ENCODE measurements around the gene PIGS. TPM values are rescaled to one million over a fixed set of nuclear protein-coding genes. Genes with fewer than 3 reads are reported as not detected.

The PIGS gene
- total and polyA plus RNA-seq, 2 donors (not counting 3 experiments of a cell fraction or from before 2014, with no cell fraction given), result 71.3 to 110 TPM

DNA sequence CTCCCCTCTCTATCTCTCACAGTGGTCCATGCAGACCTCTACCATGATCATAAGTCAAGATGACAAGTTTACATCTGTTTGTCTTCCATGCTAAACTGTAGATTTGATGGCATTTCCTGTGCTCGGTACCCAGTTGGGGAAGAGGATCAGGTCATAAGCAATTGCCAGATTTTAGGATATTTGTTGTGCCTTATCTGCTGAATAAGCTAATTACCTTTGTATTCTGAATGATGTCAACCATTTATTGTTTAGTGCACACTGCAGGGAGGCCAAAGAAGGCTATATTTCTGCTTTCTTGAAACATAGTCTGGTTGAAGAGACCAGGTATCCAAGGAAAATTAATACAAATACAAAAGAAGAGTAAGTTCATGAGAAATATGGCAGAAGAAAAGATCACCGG, 11.2 kb upstream of the PIGS start:
- Histone ChIP-seq H2AFZ (ENCODE audit: low read depth, low read length) (no peak overlapping the region), H3K4me2 (ENCODE audit: insufficient read depth, low read length) (no peak overlapping the region), H3K9ac (replicated peaks; ENCODE audit: extremely low read depth, insufficient read depth, low read length) (no peak overlapping the region), H3K27me3 (ENCODE audit: control insufficient read depth in 2 of 2, insufficient read depth in 2 of 2, low read length in 2 of 2) (no peaks in the 10 kb centered on the region), H3K27ac (ENCODE audit: insufficient read depth, low read depth, low read length) (no peak overlapping the region), H3K79me2 (ENCODE audit: control insufficient read depth, insufficient read depth, low read length) (no peaks in the 10 kb centered on the region), H4K20me1 (replicated peaks; ENCODE audit: control insufficient read depth, extremely low read depth, insufficient read depth, low read length) (no peaks in the 10 kb centered on the region), H3K9me3 (replicated peaks; ENCODE audit: control insufficient read depth, insufficient read depth, low read length) (no peaks in the 10 kb centered on the region), H3K9me1 (replicated peaks; ENCODE audit: control insufficient read depth, extremely low read depth, insufficient read depth, low read length) (no peaks in the 10 kb centered on the region), H3K4me3 (replicated peaks in 1 of 3; ENCODE audit: insufficient read depth in 1 of 3, low read depth in 1 of 3, low read length in 3 of 3) (no peak overlapping the region), H3K36me3 (ENCODE audit: control insufficient read depth in 2 of 2, extremely low read depth in 1 of 2, insufficient read depth in 2 of 2, low read length in 2 of 2) (peaks cover 21 to 36% of the 10 kb centered on the region in 2 experiments), H3K4me1 (ENCODE audit: control insufficient read depth, extremely low read depth, insufficient read depth, low read length) (no peaks in the 10 kb centered on the region)
- no peak for DNase-seq (ENCODE audit: low read depth, low spot score)
- no peak for TF ChIP-seq GATA2 (IDR thresholded peaks at IDR 0.05; ENCODE audit: insufficient read depth, insufficient read length, low read depth, low read length)
- TF ChIP-seq, protein P1, sequence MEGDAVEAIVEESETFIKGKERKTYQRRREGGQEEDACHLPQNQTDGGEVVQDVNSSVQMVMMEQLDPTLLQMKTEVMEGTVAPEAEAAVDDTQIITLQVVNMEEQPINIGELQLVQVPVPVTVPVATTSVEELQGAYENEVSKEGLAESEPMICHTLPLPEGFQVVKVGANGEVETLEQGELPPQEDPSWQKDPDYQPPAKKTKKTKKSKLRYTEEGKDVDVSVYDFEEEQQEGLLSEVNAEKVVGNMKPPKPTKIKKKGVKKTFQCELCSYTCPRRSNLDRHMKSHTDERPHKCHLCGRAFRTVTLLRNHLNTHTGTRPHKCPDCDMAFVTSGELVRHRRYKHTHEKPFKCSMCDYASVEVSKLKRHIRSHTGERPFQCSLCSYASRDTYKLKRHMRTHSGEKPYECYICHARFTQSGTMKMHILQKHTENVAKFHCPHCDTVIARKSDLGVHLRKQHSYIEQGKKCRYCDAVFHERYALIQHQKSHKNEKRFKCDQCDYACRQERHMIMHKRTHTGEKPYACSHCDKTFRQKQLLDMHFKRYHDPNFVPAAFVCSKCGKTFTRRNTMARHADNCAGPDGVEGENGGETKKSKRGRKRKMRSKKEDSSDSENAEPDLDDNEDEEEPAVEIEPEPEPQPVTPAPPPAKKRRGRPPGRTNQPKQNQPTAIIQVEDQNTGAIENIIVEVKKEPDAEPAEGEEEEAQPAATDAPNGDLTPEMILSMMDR (IDR thresholded peaks at IDR 0.05; ENCODE audit: extremely low read depth in 1 of 2, insufficient read depth in 1 of 2, low read depth in 1 of 2, low read length in 2 of 2), result no peak
- CTCF ChIA-PET, result no interaction called here
- dilution Hi-C loops (cut with MboI; ENCODE audit: extremely low pct_ligation_motif_present, low sequenced_read_pairs) (no loop called here), intact Hi-C loops (cut with micrococcal nuclease) (no loop called here)
- POLR2A ChIA-PET, result no interaction called here
- FAIRE-seq, result no peak
- no TSS peak for BruUV-seq (replicated peaks)

DNA sequence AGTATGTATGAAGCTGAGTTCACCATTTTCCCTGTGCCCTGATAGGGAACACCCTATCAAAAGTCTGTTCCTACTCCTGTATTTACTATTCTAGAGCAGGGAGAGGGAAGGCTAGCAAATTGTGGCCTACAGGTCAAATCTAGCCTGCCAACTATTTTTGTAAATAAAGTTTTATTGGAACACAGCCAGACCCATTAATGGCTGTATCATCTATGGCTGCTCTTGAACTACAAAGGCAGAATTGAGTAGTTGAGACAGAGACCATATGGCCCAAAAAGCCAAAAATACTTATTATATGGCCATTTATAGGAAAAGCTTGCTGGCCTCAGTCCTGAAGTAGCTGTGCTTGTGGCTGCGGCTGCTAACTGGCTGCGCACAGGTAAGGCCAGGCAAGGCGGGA, 9.6 kb upstream of the PIGS start:
- peaks cover 21 to 34% of the 10 kb centered on the region in 2 experiments for H3K36me3 ChIP-seq (ENCODE audit: control insufficient read depth in 2 of 2, extremely low read depth in 1 of 2, insufficient read depth in 2 of 2, low read length in 2 of 2)

More for the DNA sequence above, 9.6 kb upstream of the PIGS start:
- ChIA-PET POLR2A (interaction anchor here (0.6 kb wide), 1 partner anchor 26 kb away, joined by 3 read pairs; no protein-coding TSS in a partner anchor), CTCF (no interaction called here)
- Histone ChIP-seq H3K4me2 (ENCODE audit: insufficient read depth, low read length) (no peak overlapping the region), H3K27me3 (ENCODE audit: control insufficient read depth in 2 of 2, insufficient read depth in 2 of 2, low read length in 2 of 2) (no peaks in the 10 kb centered on the region), H3K79me2 (ENCODE audit: control insufficient read depth, insufficient read depth, low read length) (no peaks in the 10 kb centered on the region), H3K27ac (ENCODE audit: insufficient read depth, low read depth, low read length) (no peak overlapping the region), H2AFZ (ENCODE audit: low read depth, low read length) (no peak overlapping the region), H4K20me1 (replicated peaks; ENCODE audit: control insufficient read depth, extremely low read depth, insufficient read depth, low read length) (no peaks in the 10 kb centered on the region), H3K4me1 (ENCODE audit: control insufficient read depth, extremely low read depth, insufficient read depth, low read length) (peaks cover 2% of the 10 kb centered on the region), H3K9ac (replicated peaks; ENCODE audit: extremely low read depth, insufficient read depth, low read length) (no peak overlapping the region), H3K4me3 (replicated peaks in 1 of 3; ENCODE audit: insufficient read depth in 1 of 3, low read depth in 1 of 3, low read length in 3 of 3) (no peak overlapping the region), H3K9me1 (replicated peaks; ENCODE audit: control insufficient read depth, extremely low read depth, insufficient read depth, low read length) (no peaks in the 10 kb centered on the region), H3K9me3 (replicated peaks; ENCODE audit: control insufficient read depth, insufficient read depth, low read length) (no peaks in the 10 kb centered on the region)
- BruUV-seq (replicated peaks), result no TSS peak
- TF ChIP-seq GATA2 (IDR thresholded peaks at IDR 0.05; ENCODE audit: insufficient read depth, insufficient read length, low read depth, low read length), result no peak
- TF ChIP-seq, protein P2, sequence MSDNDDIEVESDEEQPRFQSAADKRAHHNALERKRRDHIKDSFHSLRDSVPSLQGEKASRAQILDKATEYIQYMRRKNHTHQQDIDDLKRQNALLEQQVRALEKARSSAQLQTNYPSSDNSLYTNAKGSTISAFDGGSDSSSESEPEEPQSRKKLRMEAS (IDR thresholded peaks at IDR 0.05; ENCODE audit: insufficient read depth, insufficient read length), result no peak
- dilution Hi-C loops (cut with MboI; ENCODE audit: extremely low pct_ligation_motif_present, low sequenced_read_pairs), result no loop called here
- FAIRE-seq, result no peak
- no peak for DNase-seq (ENCODE audit: low read depth, low spot score)
- intact Hi-C loops (cut with micrococcal nuclease), result no loop called here

Measured in endothelial cell of umbilical vein (primary cell).